Measurements from ENCODE around the gene OR6C3. TPM values are rescaled to one million over a fixed set of nuclear protein-coding genes. Genes with fewer than 3 reads are reported as not detected.

The OR6C3 gene
- not detected in 2 replicates for total RNA-seq

GRCh38 chr12:55330446-55330845 lies at the start of gene OR6C3:
TSS of gene OR6C3 (plus strand) at chr12:55330746. CDS start at chr12:55331701, 955 bp downstream.

DNA sequence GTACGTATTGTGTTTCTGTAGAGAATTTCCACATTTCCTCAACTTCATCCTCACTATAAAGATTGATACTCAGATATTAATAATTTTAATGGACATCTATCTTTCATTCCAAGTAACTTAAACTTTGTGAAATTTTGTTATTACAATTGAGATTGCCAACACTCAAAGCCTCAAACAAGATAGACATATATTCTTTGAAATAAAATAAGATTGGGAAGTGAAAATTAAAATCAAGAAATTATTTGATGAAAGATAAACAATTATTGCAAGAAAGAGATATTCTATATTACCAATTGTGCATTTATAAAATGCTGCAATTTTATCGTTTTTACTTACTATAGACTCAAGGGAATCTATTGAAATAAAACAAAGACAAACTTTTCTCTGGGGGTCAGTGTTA lies 34.1 kb upstream of the OR6C3 start, which contains the start of gene OR6C6:
Gene OR6C6, minus strand, starts transcription at position 101 of the 400 bp plus-strand sequence. CDS start 1,337 bp downstream, outside the sequence.

GRCh38 chr12:55314043-55314442 lies 16.5 kb upstream of the OR6C3 start, which contains the start of gene OR6C1:
TSS of gene OR6C1 (plus strand) at chr12:55314343. CDS start at chr12:55320600, 6,257 bp downstream.

DNA sequence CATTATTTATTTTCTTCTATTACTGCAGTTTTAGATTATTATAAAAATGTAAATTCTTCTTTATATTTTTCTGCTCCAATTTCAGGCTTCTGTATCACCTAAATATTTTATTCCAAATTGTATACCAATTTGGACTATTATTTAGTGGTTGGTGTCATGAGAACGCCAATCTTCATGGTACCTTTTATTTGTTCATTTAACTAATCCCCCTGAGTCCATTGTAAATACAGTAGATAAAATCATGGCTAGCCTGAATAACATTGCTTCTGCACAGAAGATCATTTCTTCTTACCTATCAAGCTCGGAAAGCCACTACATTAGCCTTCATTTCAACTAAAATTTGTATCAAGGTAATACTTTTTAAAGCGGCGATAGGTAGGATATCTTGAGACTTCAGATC lies 32.1 kb downstream of the OR6C3 start, which contains the start of gene OR6C75:
Gene OR6C75, plus strand, starts transcription at position 301 of the 400 bp plus-strand sequence. CDS start 2,136 bp downstream, outside the sequence.

Other genes starting within 250 kb of the OR6C3 start
- gene OR9K2, start 204.3 kb upstream of the OR6C3 start, total RNA-seq = not detected in 2 replicates
- not detected in 2 replicates for gene OR10A7, start 109.7 kb upstream of the OR6C3 start, total RNA-seq
- gene OR6C74, start 86.1 kb upstream of the OR6C3 start, total RNA-seq = not detected in 2 replicates
- not detected in 2 replicates for gene OR6C6, start 34.2 kb upstream of the OR6C3 start, total RNA-seq
- not detected in 2 replicates for gene OR6C1, start 16.4 kb upstream of the OR6C3 start, total RNA-seq
- not detected in 2 replicates for gene OR6C75, start 32.2 kb downstream of the OR6C3 start, total RNA-seq
- gene OR6C65, start 69.8 kb downstream of the OR6C3 start, total RNA-seq = not detected in 2 replicates
- gene OR6C76, start 95.5 kb downstream of the OR6C3 start, total RNA-seq = not detected in 2 replicates
- gene OR6C2, start 113.3 kb downstream of the OR6C3 start, total RNA-seq = not detected in 2 replicates
- gene OR6C70, start 139.4 kb downstream of the OR6C3 start, total RNA-seq = not detected in 2 replicates
- gene OR6C68, start 161.6 kb downstream of the OR6C3 start, total RNA-seq = not detected in 2 replicates
- gene OR6C4, start 218.9 kb downstream of the OR6C3 start, total RNA-seq = not detected in 2 replicates
- not detected in 2 replicates for gene OR2AP1, start 241.7 kb downstream of the OR6C3 start, total RNA-seq

Data from epithelial cell of umbilical artery (primary cell).